Middle frontal gyrus (tissue), 1 donor: Measurements from ENCODE around the gene ADCY1.

Experiments
- DNase-seq: peaks from one replicate; pipeline ENCODE4 v3.0.0-alpha.2; 2015; ENCODE audit warnings: low spot score; ENCODE audit errors: extremely low spot score

ADCY1 gene

DNA sequence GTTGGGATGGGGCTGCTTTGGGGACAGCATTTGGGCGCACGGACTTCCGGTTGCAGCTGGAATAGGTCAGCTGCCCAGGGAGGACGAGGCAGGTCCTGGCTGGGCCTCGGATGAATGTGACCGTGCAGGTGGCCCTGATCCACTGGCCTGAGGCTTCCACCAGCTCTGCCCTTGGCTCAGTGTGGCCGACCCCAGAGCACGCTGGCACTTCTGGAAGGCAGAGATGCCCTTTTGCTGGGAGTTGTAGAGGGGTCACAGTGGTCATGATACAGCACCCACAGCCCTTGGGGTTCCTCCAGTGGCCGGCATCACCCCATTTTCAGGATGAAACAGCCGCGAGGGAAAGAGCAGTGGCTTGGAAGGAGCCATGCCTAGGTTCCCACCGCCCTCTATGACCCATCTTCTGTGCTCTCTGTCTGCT is 19.0 kb downstream of the ADCY1 start:
- DNase-seq: no peak

DNA sequence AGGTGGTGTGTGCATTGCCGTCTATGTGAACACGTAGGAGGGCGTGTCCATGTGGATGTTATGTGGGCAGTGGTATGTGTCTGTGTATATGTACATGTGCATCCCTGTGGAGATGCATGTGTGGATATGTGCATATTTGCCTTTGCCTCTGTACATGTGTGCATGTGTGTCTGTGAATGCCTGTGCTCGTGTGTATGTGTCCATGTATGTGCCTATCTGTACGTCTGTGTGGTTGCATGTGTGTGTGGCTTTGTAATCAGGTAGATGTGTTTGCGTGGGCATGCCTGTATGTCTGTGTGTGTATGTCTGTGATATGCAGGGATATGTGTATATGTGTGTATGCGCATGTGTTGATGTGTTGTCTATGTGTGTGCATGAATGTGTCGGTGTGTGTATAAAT is 19.7 kb downstream of the ADCY1 start:
- no peak for DNase-seq

DNA sequence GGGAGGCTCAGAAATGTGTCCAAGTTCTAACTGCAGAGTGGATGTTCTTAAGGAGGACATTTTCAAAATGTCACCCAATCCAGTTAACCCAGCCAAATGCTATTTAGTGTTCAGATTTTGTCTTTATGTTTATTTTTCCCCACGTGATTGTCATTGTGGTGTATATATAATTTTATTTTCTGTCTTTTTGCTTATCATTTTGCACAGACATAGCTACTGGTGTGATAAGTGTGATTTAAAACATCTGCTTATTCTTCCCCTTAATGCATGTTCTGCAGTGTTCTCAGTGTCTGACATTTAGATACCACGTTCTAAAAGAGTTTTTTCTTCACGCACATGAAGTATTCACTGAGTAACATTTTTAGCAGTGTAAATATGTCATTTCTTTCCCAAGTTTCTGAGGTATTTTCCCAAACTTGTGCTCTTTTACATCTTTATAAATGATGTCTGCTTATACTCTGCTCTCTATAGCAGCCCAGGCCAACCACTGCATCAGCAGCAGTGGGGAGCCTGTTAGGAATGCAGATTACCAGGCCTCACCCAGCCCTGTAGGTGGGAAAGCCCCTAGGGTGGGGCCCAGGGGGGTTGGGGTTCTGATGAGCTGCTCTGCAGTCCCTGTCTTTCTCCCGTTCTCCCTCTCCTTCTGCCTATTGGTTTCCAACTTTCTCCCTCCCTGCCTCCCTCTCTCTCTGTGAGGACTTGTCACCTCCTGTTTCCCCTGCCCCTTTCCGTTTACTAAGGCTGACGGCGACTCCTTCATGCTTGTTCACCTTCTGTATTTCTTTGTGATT is 20.8 kb downstream of the ADCY1 start:
- DNase-seq: no peak

DNA sequence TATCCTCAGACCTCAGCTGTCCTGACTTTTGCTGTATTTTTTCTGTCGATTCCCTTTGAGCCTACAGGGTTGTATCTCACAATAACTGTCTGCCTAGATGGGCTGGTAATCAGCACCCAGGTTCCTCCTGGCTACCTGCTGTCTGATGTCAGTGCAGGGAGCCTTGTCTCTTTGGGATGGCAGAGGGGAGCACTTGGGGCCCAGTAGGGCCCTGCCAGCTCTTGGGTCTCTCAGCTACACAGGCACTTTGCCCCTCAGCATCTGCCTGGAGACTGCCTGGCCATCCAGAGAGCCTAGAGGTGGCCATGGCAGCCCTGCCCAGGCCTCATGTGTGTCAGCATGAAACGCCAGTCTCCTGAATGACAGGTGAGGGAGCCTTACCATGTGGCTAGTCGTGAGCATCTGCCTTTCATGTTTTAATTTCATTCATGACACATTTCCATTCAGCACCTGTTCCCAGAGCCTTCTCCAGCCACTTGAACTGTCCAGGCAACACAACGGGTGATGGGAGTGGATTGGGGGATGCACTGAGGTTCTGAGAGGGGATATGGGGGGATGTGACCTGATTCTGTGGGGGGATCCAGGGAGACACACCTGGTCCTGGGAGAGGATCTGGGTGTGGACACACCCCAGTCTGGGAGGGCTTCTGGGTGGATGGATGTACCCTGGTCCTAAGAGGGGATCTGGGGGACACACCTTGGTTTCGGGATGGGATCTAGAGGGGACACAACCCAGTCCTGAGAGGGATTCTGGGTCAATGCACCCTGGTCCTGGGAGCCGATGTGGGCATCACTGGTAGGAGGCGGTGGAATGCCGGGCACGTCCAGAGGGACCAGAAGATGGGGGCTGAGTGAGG is 21.9 kb downstream of the ADCY1 start:
- no peak for DNase-seq

DNA sequence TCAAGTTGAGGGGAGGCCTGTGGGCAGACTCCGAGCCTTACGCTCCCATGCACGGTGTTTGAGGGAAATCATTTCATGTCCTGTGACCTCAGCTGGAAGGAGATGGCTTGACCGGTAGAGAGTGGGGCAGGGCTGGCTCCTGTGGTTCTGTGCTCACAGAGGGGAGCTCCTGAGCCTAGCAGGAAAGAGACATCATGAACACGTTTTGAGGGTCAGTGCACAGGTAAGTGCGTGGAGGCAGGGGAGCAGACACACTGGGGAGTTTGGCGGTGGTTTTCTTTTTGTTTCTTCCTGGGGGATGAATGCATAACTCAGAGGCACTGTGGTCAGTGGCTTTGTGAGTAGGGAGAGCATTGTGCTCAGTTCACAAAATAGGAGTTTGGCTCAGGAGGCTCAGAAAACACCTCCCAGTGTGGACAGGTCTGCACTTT is 22.5 kb downstream of the ADCY1 start:
- no peak for DNase-seq

DNA sequence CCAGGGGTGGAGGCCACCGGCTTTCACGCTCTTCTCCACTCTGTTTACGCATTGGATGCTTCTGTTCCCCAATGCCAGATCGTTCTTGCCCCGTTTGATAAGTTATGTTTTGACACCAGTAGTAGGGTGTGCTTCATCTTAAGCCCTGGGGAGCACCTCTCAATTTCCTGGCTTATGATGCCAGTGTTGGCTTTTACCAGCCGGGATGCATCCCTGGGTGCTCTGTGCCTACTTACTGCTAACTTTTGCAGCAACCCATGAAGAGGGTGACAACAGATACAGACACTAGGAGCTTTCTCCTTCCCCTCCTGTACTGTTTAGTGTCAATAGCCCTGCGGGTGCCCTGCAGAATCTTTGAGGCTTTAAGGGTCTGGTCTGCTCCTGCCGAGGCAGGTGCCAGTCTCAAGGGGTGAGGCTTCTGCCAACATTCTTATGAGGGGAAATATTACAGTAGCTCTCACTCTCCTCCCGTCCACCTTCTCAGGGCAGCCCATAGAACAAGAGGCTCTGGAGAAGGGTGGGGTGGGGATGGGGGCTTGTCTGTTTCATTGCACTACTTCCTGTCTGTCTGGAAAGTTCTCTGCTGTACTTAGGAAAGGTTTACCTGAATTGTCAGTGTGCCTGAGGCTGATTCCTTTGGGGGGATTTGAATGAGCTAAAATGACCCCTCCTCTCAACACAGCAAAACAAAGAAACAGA is 23.3 kb downstream of the ADCY1 start:
- DNase-seq: no peak

DNA sequence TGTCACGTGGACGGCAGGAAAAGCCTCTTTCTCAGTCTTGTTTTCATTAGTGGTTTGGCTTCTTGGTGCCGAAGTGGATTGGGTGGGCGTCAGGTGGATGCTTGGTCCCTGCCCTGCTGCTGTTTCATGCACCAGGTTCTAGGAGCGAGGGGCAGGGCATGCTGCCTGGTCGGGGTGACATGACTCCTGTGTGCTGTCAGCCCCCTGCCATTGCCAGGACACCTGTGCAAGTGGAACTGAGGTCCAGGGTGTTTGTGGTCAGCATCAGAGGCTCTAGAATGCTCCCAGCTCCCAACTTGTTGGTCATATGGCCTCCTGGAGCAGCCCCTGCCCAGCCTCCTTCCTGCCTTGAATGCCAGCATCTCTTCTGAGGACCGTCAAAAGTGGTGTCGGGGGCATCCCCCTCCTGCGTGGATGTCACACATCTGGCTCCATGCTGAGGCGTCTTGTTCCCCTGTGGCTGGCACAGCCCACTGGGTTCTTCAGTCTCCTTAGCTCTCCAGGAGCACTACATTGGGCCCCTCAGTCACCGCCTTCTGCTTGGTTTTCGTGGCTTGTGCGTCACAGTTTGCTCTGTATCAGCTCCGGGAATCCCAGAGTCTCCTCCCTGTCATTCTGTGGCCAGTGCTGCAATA is 24.8 kb downstream of the ADCY1 start:
- no peak for DNase-seq

DNA sequence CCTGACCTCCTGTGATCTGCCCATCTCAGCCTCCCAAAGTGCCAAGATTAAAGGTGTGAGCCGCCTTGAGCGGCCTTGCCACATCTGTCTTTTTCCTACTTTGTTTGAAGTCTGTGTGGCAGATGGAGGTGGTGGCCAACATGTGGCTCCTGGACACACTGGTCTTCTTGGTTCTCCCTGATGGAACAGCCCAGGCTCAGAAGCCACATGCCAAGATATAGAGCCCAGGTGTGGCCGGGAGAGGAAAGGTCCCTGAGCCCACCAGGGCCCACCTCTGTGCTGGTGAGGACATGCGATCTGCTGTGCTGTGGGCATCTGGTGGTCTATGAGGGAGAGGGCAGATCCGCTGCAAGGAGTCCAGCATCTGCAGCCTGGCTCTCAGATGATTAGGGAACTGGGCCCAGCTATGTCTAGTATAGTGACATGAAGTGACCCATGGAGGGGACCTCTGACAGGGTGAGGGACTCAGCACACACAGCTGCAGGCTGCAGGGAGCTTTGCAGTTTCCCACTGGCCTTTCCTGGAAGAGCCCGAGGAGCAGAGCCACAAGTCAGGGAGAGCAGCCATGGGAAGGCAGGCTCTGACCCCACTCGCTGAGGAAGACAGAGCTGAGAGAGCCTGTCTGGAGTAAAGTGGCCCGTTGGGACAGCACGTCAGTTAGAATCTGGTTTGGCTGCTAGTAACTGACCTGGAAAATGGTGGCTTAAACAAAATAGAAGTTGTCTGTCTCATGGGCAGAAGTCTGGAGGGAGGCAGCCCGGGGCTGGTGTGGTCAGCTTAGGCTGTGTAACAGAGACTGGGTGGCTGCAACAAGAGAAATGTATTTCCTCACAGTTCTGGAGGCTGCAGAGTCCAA is 25.9 kb downstream of the ADCY1 start:
- DNase-seq: no peak

DNA sequence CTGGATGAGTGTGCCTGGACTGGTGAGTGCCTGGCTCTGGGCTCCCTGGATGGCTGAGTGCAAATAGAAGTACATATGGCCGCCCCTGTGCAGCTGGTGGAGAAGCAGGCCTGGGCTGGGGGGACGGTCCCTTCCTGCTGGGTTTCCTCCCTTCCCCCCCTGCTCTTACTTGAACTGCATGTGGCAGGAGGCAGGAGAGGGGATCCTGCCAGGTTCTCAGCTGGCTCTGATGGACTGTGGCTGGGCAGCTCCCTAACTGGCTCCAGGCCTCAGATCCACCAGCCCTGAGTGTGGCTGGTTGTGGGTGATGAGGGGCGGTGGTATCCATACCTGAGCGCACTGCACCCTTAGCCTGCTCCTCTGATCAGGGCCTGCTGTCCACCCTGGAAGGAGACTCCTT is 26.9 kb downstream of the ADCY1 start:
- DNase-seq: no peak

DNA sequence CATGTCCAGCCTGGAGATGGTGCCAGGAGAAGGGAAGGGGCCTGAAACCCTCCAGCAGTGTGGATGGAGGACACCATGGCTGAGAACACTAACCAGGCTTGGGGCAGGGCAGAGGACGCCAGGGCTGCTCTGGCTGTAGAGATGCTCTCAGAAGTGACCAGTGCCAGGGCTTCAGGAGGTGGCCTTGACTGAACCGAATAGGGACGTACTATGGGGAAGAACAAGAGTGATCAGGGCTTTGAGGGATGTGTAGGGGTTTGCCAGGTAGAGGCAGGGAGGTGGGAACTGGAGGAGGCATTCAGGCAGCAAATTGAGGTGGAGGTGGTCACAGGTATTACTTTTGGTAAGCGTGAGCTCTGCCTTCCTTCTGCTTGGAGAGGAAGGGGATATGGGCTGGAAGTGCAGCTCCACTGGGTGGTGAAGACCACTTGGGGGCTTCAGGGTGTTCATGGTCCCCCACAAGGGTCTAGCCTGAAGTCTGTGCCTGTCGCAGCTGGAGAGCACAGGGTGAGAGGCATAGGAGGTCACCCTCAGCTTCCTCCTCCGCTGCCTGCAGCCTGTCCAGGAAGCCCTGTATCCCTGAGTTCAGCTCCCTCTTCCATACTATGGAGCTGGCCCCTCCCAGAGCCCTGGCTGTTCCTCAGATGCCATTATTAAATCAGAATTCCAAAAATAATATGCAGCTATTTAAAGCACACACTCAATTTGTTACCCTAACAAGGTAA is 27.8 kb downstream of the ADCY1 start:
- no peak for DNase-seq

DNA sequence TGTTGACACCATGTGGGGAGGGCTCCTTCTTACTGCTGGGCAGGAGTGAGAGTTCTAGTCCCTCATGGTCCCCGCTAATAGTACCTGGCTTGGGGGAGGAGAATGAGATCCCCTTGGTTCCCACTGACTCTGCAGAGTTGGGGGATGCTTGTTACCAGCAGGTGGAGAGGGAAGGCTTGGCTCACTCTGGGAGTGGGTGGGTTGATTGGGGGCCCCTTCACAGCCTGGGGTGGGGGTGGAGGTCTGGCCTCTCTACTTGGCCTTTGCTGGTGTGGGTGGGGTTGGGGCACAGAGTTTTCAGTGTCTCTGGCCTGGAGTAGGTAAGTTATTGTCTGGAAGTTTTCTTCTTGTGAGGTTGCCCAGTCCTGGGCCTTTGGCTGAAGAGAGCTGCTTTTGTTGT is 31.9 kb downstream of the ADCY1 start:
- DNase-seq: no peak

DNA sequence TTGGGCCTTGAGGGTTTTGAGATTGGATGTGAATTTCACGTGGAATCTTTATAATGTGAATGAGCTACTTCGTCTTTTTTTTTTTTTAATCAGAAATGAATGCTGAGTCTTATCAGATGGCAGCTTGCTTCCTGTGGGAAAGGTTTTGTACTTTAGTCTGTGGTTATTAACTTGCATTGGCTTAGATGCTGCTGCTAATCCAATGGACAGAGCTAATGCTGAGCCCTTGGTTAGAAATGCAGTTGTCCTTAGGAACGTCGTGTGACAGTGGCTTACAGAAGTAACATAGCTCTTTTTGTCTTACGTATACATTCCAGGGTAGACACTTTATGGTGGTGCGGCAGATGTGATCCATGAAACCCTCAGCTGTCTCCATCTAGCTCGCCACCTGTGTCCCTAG is 32.8 kb downstream of the ADCY1 start:
- DNase-seq: no peak

DNA sequence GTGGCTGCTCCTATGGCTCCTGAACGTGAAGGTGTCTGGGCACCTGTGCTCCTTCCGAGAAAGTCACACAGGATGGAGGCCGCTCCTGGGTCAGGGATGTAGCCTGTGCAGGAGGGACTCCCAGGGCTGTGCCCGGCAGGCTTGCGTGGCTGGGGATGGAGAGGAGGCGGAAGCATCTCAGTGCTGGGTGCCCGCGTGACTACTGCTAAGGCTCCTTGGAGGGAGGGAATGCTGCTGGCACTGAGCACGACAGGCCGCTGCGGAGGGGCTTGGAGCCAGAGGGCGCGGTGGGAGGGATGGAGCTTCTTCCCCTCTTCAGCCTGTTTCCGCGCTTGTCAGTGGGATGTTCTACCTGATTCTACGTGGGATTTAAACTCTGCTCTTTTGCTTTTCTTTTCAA is 35.0 kb downstream of the ADCY1 start:
- DNase-seq: no peak

DNA sequence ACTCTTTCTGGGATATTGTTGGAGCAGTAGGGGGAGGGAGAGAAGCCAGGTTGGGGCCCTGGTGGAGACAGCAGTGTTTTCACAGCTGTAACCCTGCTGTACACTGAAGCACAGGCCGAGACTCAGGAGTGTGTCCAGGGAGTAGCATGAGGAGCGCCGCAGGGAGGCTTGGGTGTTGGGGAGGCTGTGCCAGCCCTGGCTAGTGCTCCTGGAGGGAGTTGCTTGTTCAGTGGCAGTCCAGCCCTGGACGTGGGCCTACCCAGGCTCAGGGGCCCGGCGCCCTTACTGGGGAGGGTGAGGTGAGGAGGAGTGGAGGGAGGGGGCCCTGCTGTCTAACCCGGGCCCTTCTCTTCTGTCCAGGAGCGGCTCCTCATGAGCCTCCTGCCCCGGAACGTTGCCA is 35.9 kb downstream of the ADCY1 start:
- no peak for DNase-seq

DNA sequence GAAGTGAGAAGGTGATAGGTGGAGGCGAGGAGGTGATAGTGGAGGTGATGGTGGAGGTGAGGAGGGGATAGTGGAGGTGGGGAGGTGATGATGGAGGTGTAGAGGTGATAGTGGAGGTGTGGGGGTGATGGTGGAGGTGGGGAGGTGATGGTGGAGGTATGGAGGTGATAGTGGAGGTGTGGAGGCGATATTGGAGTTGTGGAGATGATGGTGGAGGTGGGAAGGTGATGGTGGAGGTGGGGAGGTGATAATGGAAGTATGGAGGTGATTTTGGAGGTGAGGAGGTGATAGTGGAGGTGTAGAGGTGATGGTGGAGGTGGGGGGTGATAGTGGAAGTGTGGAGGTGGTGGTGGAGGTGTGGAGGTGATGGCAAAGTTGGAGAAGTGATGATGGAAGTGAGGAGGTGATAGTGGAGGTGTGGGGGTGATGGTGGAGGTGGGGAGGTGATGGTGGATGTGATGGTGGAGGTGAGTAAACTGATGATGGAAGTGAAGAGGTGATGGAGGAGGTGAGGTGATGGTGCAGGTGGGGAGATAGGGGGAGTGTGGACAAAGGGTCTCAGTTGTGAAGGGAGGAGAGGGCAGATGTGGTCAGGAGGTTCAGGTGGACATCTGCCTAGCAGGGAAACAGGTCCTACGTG is 36.6 kb downstream of the ADCY1 start:
- DNase-seq: no peak

DNA sequence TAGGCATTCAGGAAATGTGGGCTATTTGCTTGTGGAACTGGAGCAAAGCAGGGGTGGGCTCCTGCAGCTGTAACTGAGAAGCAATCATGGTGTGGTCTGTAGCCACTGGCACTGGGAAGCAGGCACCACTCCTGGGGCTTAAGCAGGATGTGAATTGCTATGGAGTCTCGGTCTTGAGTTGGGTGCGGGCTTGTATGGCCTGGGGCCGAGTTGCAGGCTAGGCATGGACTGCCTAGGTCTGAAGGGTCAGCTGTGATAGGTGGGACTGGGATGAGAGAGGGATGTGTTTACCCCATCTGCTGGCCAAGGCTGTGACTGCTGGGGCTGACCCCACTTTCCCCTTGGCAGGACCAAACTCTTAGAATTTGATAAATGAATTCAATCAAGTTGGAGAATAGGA is 43.0 kb downstream of the ADCY1 start:
- no peak for DNase-seq

DNA sequence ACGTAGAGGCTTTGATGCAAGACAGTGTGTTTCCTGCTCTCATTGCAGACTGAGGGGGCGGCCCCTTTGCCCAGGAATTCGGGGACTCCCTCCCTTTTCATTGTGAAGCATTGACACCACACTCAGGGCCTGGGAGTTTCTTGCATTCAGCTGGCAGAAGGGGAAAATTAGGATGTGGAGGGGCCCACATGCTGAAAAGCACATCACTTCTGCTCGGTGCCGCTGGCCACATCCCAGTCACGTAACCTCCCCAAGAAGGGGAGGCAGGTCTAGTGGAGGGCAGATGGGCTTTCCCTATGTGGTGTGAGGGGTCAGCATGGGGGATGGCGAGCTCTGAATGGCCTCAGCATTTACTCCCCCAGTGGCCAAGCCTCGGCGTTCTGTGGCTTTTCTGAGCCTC is 47.9 kb downstream of the ADCY1 start:
- DNase-seq: no peak

DNA sequence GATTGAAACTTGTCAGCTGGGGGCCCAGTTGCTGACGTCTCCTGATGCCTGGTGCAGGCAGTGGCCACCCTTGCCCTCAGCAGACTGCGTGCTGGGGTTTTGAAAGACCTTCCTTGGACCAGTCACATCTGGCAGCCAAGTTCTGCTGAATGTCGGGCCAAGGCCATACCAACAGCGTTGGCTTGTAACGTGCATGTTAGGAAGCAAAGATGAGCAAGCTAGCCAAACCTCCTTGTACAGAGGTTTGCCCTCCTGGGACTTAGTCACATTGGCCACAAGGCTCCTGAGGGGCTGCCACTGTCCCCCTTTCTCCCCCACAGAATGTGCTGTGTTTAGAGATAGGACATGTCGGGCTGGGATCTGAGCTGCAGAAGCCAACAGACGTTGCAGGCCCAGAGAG is 49.0 kb downstream of the ADCY1 start:
- no peak for DNase-seq

DNA sequence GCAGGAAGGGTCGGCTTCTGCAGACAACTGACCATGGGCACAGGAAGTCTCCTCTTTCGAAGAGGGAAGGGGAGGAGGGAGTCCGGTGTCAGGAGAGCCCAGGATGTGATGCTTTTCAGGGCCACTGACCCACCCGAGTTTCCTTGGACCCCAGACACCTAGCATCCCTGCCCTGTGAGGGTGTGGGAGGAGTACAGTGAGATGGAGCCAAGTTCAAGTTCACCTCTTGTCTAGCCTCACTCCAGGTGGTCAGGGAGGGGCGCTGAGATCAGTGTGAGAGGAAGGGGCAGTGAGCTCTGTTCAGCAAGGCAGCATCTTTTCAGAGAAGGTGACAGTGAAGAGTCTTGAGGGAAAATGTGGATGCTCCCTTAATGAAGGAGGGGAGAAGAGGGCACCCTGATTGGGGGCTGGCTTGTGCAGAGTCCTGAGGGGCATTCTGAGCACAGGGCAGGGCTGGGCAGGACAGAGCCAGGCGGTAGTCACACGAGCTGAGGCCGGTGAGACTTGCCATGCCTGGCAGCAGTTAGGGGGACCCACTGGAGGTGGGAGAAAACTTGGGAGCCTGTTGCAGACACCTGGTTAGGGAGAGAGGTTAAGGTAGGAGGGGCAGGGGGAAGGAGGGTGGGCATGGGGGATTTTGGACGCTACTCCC is 49.7 kb downstream of the ADCY1 start:
- no peak for DNase-seq
